OCI-LY3 (cell line): ENCODE results near the gene NUDT8.
A peak's percentile ranks its signal among the peaks of the same experiment; 100 is the strongest.
"Not testable (repeated sequence)": the region's sequence is repeated elsewhere in the genome, so short reads cannot be mapped to it uniquely, and the experiment has no call there.

Experiments
- H2AFZ ChIP-seq: fragments of 200-600, 300-600 bp; shearing (Covaris generic); 2 replicates; pipeline ENCODE4 v1.6.0; 2014; ENCODE audit warnings: antibody characterized with exemption, low read depth, low read length
- H3K27ac ChIP-seq: fragments of 200-600, 300-600 bp; sonication (generic); 2 replicates; pipeline ENCODE4 v1.5.1; 2014; ENCODE audit warnings: mild to moderate bottlenecking, low read length, moderate library complexity, mixed read lengths
- H3K27me3 ChIP-seq: fragments of 200-600, 300-600 bp; sonication (generic); 2 replicates; pipeline ENCODE4 v1.6.1; 2014; ENCODE audit warnings: low read depth, low read length, mixed read lengths
- H3K36me3 ChIP-seq: fragments of 200-600, 300-600 bp; sonication (generic); replicated peaks from 2 replicates; pipeline ENCODE3; 2014; ENCODE audit warnings: low read depth, low read length, mixed read lengths
- H3K4me1 ChIP-seq: fragments of 300-600, 200-600 bp; sonication (generic); 2 replicates; pipeline ENCODE4 v1.6.1; 2014; ENCODE audit warnings: low read length, mixed read lengths
- H3K4me2 ChIP-seq: fragments of 200-600, 300-600 bp; sonication (generic); 2 replicates; pipeline ENCODE4 v1.6.1; 2014; ENCODE audit warnings: low read length, mixed read lengths
- H3K4me3 ChIP-seq: fragments of 300-600, 200-600 bp; sonication (generic); 2 replicates; pipeline ENCODE4 v1.5.1; 2014; ENCODE audit warnings: antibody characterized with exemption, mild to moderate bottlenecking, low read length, moderate library complexity
- H3K79me2 ChIP-seq: fragments of 300-600, 200-600 bp; shearing (Covaris generic); 2 replicates; pipeline ENCODE4 v1.6.1; 2014; ENCODE audit warnings: mild to moderate bottlenecking, low read length, mixed read lengths
- H3K9ac ChIP-seq: fragments of 300-600, 200-600 bp; shearing (Covaris generic); 2 replicates; pipeline ENCODE4 v1.6.0; 2014; ENCODE audit warnings: mild to moderate bottlenecking, low read length, moderate library complexity
- H3K9me3 ChIP-seq: fragments of 200-600, 300-600 bp; shearing (Covaris generic); 2 replicates; pipeline ENCODE4 v1.6.1; 2014; ENCODE audit warnings: low read length, mixed read lengths; ENCODE audit not compliant: insufficient read depth
- H4K20me1 ChIP-seq: fragments of 200-600, 300-600 bp; sonication (generic); 2 replicates; pipeline ENCODE4 v1.6.1; 2016; ENCODE audit warnings: low read length, mixed read lengths; ENCODE audit not compliant: insufficient read depth
- EZH2phosphoT487 ChIP-seq: fragments of 200-600 bp; shearing (Covaris generic); IDR thresholded peaks from 2 replicates; pipeline ENCODE4 v1.6.1; 2018; ENCODE audit warnings: antibody characterized with exemption, mixed run types, low read depth
- TF ChIP-seq, protein P1 (sequence below): fragments of 200-600, 300-600 bp; sonication (generic); IDR thresholded peaks from 2 replicates; pipeline ENCODE4 v1.5.1; 2014; ENCODE audit warnings: antibody characterized with exemption, low read length, low read depth

NUDT8 gene

GRCh38 chr11:67640021-67640757 lies 10.5 kb upstream of the NUDT8 start:
- TF ChIP-seq, protein P1, sequence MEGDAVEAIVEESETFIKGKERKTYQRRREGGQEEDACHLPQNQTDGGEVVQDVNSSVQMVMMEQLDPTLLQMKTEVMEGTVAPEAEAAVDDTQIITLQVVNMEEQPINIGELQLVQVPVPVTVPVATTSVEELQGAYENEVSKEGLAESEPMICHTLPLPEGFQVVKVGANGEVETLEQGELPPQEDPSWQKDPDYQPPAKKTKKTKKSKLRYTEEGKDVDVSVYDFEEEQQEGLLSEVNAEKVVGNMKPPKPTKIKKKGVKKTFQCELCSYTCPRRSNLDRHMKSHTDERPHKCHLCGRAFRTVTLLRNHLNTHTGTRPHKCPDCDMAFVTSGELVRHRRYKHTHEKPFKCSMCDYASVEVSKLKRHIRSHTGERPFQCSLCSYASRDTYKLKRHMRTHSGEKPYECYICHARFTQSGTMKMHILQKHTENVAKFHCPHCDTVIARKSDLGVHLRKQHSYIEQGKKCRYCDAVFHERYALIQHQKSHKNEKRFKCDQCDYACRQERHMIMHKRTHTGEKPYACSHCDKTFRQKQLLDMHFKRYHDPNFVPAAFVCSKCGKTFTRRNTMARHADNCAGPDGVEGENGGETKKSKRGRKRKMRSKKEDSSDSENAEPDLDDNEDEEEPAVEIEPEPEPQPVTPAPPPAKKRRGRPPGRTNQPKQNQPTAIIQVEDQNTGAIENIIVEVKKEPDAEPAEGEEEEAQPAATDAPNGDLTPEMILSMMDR = peak; percentile 61
- no peak for TF ChIP-seq EZH2phosphoT487
- Histone ChIP-seq H2AFZ (no peak overlapping the region), H3K9ac (no peak overlapping the region), H3K4me1 (0 out of 2 replicates have a peak, but pooled peaks cover 2% of the 10 kb centered on the region), H3K9me3 (no peaks in the 10 kb centered on the region), H4K20me1 (no peaks in the 10 kb centered on the region), H3K36me3 (no peaks in the 10 kb centered on the region), H3K79me2 (no peaks in the 10 kb centered on the region), H3K4me3 (no peak overlapping the region), H3K27me3 (0 out of 2 replicates have a peak, but pooled peaks cover 7% of the 10 kb centered on the region), H3K27ac (no peak overlapping the region), H3K4me2 (no peak overlapping the region)

GRCh38 chr11:67639438-67639859 lies 9.7 kb upstream of the NUDT8 start, which contains the start of gene TBX10:
Gene TBX10, minus strand, starts transcription at chr11:67639763. Its CDS starts 291 bp downstream, at chr11:67639472.
- H3K9me3 ChIP-seq = no peaks in the 10 kb centered on the region
- no peak within 1 kb of the TSS for H3K9ac ChIP-seq
- no peaks in the 10 kb centered on the region for H4K20me1 ChIP-seq
- TF ChIP-seq EZH2phosphoT487 = no peak
- TF ChIP-seq, protein P1 = no peak
- no peaks in the 10 kb centered on the region for H3K79me2 ChIP-seq
- H3K36me3 ChIP-seq = no peaks in the 10 kb centered on the region
- H3K27me3 ChIP-seq = 0 out of 2 replicates have a peak, but pooled peaks cover 7% of the 10 kb centered on the region
- H3K4me2 ChIP-seq = no peak within 1 kb of the TSS
- H3K27ac ChIP-seq = no peak within 1 kb of the TSS
- H2AFZ ChIP-seq = no peak within 1 kb of the TSS
- H3K4me1 ChIP-seq = 0 out of 2 replicates have a peak, but pooled peaks cover 2% of the 10 kb centered on the region
- no peak within 1 kb of the TSS for H3K4me3 ChIP-seq

GRCh38 chr11:67638535-67639437 lies 9.0 kb upstream of the NUDT8 start:
- TF ChIP-seq, protein P1 = no peak
- TF ChIP-seq EZH2phosphoT487 = no peak
- no peak overlapping the region for H3K4me3 ChIP-seq
- 0 out of 2 replicates have a peak, but pooled peaks cover 7% of the 10 kb centered on the region for H3K27me3 ChIP-seq
- H4K20me1 ChIP-seq = no peaks in the 10 kb centered on the region
- 0 out of 2 replicates have a peak, but pooled peaks cover 2% of the 10 kb centered on the region for H3K4me1 ChIP-seq
- no peak overlapping the region for H3K27ac ChIP-seq
- H3K4me2 ChIP-seq = no peak overlapping the region
- H3K9ac ChIP-seq = no peak overlapping the region
- H3K79me2 ChIP-seq = no peaks in the 10 kb centered on the region
- no peaks in the 10 kb centered on the region for H3K36me3 ChIP-seq
- no peaks in the 10 kb centered on the region for H3K9me3 ChIP-seq
- H2AFZ ChIP-seq = no peak overlapping the region

DNA sequence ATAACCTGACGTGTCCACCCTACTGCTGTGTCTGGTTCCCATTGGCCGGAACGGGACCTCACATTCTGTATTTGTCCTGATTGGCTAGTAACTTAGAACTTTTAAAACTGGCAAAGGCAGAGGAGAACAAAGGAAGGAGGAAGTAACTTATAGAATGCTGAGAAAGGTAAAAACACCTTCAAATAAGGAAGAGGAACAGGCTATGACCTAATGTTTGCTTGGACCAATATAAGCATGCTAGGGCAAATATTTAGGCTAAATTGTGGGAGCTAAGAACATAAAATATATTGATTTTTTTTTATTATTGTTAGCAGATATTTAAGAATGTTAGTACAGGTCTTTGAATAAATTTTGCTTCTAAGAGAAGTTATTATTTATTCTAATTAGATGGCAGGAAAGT lies 7.7 kb upstream of the NUDT8 start:
- H3K36me3 ChIP-seq, H3K27ac ChIP-seq, H3K4me2 ChIP-seq, H3K9me3 ChIP-seq, H2AFZ ChIP-seq, H3K79me2 ChIP-seq, H3K9ac ChIP-seq, H3K4me1 ChIP-seq, H3K27me3 ChIP-seq, H3K4me3 ChIP-seq, H4K20me1 ChIP-seq: not testable (repeated sequence)
